Tibial nerve (tissue), 4 donors: Measurements from ENCODE around the gene THOC2.
"Not testable (repeated sequence)": the region's sequence is repeated elsewhere in the genome, so short reads cannot be mapped to it uniquely, and the experiment has no call there.

Source experiments
- EP300 ChIP-seq, 2 donors: sonication (generic); formaldehyde crosslinking; IDR thresholded peaks; one replicate each; pipeline ENCODE4 v1.6.1; 2017; ENCODE audit warnings: antibody characterized with exemption in 2 of 2, mild to moderate bottlenecking in 1 of 2
- TF ChIP-seq, protein P1 (sequence below), 5 experiments: fragments of 200-600 bp in 3 of 5; fragments of 450-650 bp in 2 of 5; sonication (generic) in 3 of 5; IDR thresholded peaks; one replicate each; pipeline ENCODE4 v1.5.1; 2016 to 2019; ENCODE audit warnings: antibody characterized with exemption in 5 of 5, mild to moderate bottlenecking in 3 of 5, moderate library complexity in 2 of 5

DNA sequence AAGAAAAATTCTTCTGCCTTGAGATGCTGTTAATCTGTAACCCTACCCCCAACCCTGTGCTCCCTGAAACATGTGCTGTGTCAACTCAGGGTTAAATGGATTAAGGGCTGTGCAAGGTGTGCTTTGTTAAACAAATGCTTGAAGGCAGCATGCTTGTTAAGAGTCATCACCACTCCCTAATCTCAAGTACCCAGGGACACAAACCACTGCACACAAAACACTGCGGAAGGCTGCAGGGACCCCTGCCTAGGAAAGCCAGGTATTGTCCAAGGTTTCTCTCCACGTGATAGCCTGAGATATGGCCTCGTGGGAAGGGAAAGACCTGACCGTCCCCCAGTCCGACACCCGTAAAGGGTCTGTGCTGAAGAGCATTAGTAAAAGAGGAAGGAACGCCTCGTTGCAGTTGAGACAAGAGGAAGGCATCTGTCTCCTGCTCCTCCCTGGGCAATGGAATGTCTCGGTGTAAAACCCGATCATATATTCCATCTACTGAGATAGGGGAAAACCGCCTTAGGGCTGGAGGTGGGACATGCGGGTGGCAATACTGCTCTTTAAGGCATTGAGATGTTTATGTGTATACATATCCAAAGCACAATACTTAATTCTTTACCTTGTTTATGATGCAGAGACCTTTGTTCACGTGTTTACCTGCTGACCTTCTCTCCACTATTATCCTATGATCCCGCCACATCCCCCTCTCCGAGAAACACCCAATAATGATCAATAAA is 53.0 kb downstream of the THOC2 start:
- TF ChIP-seq, protein P1, sequence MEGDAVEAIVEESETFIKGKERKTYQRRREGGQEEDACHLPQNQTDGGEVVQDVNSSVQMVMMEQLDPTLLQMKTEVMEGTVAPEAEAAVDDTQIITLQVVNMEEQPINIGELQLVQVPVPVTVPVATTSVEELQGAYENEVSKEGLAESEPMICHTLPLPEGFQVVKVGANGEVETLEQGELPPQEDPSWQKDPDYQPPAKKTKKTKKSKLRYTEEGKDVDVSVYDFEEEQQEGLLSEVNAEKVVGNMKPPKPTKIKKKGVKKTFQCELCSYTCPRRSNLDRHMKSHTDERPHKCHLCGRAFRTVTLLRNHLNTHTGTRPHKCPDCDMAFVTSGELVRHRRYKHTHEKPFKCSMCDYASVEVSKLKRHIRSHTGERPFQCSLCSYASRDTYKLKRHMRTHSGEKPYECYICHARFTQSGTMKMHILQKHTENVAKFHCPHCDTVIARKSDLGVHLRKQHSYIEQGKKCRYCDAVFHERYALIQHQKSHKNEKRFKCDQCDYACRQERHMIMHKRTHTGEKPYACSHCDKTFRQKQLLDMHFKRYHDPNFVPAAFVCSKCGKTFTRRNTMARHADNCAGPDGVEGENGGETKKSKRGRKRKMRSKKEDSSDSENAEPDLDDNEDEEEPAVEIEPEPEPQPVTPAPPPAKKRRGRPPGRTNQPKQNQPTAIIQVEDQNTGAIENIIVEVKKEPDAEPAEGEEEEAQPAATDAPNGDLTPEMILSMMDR (IDR thresholded peaks at IDR 0.05) = not testable (repeated sequence)
- not testable (repeated sequence) for TF ChIP-seq EP300 (IDR thresholded peaks at IDR 0.05)
